ENCODE measurements around the gene NUSAP1.
"Not testable (repeated sequence)": the region's sequence is repeated elsewhere in the genome, so short reads cannot be mapped to it uniquely, and the experiment has no call there.

NUSAP1 gene, protein sequence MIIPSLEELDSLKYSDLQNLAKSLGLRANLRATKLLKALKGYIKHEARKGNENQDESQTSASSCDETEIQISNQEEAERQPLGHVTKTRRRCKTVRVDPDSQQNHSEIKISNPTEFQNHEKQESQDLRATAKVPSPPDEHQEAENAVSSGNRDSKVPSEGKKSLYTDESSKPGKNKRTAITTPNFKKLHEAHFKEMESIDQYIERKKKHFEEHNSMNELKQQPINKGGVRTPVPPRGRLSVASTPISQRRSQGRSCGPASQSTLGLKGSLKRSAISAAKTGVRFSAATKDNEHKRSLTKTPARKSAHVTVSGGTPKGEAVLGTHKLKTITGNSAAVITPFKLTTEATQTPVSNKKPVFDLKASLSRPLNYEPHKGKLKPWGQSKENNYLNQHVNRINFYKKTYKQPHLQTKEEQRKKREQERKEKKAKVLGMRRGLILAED

GRCh38 chr15:41332194-41333025 is at the start of gene NUSAP1, which contains the start of gene OIP5:
TSS of gene NUSAP1 (plus strand) at chr15:41332881. CDS start at chr15:41332958, 77 bp downstream.
TSS of gene OIP5 (minus strand) at chr15:41332591. CDS start at chr15:41332561, 30 bp downstream.
- peak; percentile 94 for DNase-seq

- not testable (repeated sequence) for DNase-seq
Observed at GRCh38 chr15:41282980-41283652, 49.6 kb upstream of the NUSAP1 start.

- peak; percentile 86 for DNase-seq
Observed at GRCh38 chr15:41283653-41284426, 48.8 kb upstream of the NUSAP1 start.

DNA sequence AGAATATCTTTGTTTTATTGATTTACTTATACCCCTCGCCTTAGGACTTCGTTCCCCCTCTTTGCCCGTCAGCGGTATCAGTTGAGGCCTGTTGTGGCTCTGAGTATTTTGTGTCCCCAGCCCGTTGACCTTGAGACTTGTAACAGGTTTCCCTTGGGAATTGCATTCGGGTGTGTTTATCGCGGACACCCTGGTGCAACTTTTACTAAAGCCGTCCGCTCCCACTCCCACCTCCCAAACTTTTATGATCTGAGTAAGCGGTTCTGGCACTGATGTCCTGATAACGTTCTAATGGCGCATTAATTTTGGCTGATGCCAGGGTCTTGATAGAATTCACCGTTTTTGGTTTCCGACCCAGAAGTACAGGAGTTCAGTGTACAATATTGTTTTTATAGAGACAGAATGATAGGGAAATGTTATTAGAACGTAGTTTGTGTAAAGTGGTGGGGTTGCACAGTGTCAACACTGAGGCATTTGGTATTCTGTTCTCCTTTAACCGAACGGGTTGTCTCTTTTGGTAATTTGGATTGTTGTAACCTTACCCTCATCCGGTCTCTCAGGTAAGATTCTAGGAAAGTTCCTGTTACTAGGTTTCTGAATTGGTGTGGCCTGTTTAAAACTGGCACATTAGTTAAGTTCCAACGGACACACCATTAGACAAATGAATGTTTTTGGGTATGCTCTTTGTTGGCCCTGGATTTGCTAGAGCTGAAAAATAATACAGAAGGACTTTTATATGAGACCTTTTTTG is 48.1 kb upstream of the NUSAP1 start:
- DNase-seq = no peak

DNA sequence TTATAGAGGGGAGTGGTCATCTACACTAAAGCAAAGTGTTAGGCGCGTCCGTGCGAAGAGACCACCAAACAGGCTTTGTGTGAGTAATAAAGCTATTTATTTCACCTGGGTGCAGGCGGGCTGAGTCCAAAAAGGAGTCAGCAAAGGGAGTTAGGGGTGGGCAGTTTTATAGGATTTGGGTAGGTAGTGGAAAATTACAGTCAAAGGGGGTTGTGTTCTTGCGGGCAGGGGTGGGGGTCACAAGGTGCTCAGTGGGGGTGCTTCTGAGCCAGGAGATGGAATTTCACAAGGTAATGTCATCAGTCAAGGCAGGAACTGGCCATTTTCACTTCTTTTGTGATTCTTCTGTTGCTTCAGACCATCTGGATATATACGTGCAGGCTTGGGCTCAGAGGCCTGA is 47.4 kb upstream of the NUSAP1 start:
- no peak for DNase-seq

GRCh38 chr15:41286665-41287333 is 45.9 kb upstream of the NUSAP1 start:
- no peak for DNase-seq

DNA sequence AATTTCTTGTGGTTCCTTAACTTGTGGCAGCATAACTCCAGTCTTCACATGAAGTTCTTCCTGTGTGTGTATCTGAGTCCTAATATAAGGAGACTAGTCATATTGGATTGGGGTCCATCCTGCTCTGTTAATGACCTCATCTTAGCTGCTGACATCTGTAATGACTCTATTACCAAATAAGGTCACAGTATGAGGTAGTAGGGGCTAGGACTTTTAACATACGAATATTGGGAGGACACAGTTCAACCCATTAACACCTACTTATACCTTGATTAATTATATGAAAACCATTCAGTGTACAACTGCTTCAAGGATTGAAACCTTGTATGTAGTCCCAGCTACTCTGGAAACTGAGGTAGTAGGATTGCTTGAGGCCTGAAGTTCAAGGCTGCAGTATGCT is 44.2 kb upstream of the NUSAP1 start:
- DNase-seq = no peak

DNA sequence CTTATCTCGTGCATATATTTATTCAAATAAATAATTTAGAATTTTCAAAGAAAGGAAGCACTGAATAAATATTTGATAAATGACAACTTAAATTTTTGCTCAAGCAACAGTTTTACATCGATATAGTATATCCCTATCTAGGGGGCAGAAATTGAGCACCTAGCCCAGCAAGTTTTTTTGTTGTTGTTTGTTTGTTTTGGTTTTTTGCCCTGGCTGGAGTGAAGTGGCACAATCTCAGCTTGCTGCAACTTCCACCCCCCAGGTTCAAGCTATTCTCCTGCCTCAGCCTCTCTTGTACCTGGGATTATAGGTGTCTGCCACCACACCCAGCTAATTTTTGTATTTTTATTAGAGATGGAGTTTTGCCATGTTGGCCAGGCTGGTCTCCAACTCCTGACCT is 42.7 kb upstream of the NUSAP1 start:
- DNase-seq = no peak

GRCh38 chr15:41291065-41291631 is 41.5 kb upstream of the NUSAP1 start:
- no peak for DNase-seq

GRCh38 chr15:41292521-41292920 is 40.2 kb upstream of the NUSAP1 start:
- DNase-seq = no peak

GRCh38 chr15:41301139-41301538 is 31.5 kb upstream of the NUSAP1 start:
- DNase-seq = not testable (repeated sequence)

DNA sequence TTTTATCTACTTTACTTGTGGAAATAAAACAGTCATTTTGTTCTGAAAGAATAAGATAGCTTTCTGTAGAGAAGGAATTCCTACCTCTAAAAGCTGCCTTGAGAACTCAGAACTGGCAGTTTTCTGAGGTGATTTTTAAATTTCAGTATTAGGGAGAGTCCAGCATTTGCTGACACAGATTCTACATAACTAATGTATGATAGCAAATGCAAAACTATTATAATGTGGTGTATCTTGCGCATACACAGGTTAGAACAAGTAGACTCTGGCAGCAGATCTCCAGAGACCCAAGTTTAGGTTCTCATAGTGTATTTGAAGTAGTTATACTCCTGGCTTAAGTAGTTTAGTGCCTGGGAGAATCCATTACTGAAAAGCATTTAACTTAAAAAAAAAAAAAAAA is 31.1 kb upstream of the NUSAP1 start:
- no peak for DNase-seq

DNA sequence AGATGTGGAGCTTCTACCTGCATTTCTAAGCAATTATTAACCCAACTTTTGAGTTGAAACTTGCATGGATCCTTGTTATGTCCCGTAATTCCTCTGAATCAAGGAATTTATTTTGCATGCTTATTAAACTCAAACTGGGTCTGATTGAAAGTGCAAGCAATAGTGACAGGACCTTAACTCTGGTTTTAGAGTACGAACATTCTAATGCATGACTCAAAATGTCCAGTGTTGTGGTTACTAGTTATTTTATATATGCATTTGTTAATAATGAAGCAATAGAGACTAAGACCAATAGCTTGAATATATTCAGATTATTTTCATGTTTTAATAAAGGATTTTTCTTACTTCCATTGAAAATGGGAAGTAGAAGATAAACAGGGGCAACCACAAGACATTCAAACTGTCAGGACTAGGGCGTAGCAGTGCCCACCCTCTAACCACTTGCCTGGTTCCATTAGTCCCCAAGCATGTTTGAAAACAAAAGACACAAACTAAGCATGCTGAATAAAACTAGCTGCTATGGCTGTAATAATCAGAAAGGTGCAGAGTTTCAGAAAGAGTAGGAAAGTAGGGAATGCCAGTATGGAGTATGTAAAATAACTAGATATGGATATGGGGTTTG is 28.4 kb upstream of the NUSAP1 start:
- DNase-seq = no peak

- DNase-seq = no peak
Observed at GRCh38 chr15:41307679-41308078, 25.0 kb upstream of the NUSAP1 start.

DNA sequence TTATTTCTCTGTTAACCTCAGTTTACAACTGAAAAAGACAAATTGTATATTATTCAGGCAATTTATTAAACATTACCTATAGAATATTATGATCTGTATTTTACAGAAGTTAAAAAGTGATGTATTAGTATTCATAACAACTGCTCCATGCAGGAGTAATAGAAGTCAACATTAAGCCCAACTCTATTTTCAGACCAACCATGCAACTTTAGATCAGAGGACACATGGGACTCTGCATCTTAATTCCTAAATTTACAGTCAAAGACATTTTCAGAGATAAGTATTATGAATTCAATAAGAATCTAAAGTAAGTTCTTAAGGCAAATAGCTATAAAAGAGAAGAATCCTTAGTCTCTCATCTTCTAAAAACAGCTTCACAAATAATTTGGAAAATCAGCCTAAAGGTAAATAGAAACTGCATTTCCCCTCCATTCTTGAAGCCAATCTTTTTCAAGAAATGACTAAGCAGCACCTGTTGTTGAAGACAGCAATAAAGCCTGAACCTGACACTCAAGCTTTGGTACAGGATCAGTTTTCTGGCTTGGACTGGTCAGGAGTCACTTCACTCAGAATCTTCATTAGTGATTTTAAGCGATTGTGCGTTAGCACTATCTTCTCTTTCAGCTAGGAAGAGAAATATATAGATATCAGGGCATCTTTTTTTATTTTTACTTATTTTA is 23.3 kb upstream of the NUSAP1 start:
- DNase-seq = no peak

- DNase-seq = not testable (repeated sequence)
Observed at GRCh38 chr15:41320805-41321330, 11.8 kb upstream of the NUSAP1 start.

GRCh38 chr15:41323611-41324010 is 9.1 kb upstream of the NUSAP1 start:
- no peak for DNase-seq

- DNase-seq = no peak
Observed at GRCh38 chr15:41331281-41331680, 1.4 kb upstream of the NUSAP1 start.

GRCh38 chr15:41331833-41332193 is 868 bp upstream of the NUSAP1 start:
- DNase-seq = no peak

Measured in DMS153 (cell line).